Measurements from ENCODE around the gene TMEM250. TPM values are rescaled to one million over a fixed set of nuclear protein-coding genes. Genes with fewer than 3 reads are reported as not detected.

Gene TMEM250
- total and polyA plus RNA-seq, 2 donors from 2014 or later = 22.2 to 33.1 TPM

DNA sequence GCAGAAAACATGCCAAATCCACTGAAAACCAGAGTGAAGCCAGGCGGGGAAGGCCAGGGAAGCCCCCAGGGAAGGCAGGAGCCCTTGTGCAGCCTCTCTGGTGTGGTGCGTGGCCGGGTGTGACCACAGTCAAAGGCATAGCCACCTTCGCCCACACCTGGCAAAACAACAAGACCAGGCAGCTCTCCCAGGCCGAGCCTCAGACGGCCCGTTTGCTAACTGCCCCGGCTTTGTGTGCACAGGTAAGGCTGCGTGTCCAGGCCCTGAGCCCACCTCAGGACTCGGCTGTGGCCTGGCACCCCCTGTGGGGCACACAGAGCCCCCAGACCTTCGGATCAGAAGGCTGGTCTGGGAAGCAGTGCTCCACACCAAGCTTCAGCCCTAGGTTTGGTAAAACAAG lies 6.1 kb downstream of the TMEM250 start:
- DNase-seq = no peak
- Histone ChIP-seq H3K4me3 (ENCODE audit: low read length in 3 of 3) (no peak overlapping the region), H3K9ac (ENCODE audit: low read length in 3 of 3) (no peak overlapping the region), H3K27me3 (ENCODE audit: control insufficient read depth, insufficient read depth, low read length) (no peaks in the 10 kb centered on the region), H3K9me3 (ENCODE audit: control insufficient read depth in 2 of 3, insufficient read depth in 1 of 3, low read length in 3 of 3) (no peaks in the 10 kb centered on the region), H3K36me3 (ENCODE audit: control insufficient read depth in 2 of 3, insufficient read depth in 3 of 3, low read length in 3 of 3) (no peaks in the 10 kb centered on the region), H3K4me1 (ENCODE audit: control insufficient read depth in 2 of 3, insufficient read depth in 2 of 3, low read depth in 1 of 3, low read length in 3 of 3) (peaks cover 0 to 18% (median 0%) of the 10 kb centered on the region in 3 donors), H3K27ac (ENCODE audit: low read depth in 2 of 2, low read length in 2 of 2) (no peak overlapping the region)
- no peak for FAIRE-seq
- intact Hi-C loops (cut with DNase I) = no loop called here
- TF ChIP-seq, protein P1, sequence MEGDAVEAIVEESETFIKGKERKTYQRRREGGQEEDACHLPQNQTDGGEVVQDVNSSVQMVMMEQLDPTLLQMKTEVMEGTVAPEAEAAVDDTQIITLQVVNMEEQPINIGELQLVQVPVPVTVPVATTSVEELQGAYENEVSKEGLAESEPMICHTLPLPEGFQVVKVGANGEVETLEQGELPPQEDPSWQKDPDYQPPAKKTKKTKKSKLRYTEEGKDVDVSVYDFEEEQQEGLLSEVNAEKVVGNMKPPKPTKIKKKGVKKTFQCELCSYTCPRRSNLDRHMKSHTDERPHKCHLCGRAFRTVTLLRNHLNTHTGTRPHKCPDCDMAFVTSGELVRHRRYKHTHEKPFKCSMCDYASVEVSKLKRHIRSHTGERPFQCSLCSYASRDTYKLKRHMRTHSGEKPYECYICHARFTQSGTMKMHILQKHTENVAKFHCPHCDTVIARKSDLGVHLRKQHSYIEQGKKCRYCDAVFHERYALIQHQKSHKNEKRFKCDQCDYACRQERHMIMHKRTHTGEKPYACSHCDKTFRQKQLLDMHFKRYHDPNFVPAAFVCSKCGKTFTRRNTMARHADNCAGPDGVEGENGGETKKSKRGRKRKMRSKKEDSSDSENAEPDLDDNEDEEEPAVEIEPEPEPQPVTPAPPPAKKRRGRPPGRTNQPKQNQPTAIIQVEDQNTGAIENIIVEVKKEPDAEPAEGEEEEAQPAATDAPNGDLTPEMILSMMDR (IDR thresholded peaks at IDR 0.05; ENCODE audit: borderline replicate concordance, extremely low read depth, insufficient read depth) = no peak

DNA sequence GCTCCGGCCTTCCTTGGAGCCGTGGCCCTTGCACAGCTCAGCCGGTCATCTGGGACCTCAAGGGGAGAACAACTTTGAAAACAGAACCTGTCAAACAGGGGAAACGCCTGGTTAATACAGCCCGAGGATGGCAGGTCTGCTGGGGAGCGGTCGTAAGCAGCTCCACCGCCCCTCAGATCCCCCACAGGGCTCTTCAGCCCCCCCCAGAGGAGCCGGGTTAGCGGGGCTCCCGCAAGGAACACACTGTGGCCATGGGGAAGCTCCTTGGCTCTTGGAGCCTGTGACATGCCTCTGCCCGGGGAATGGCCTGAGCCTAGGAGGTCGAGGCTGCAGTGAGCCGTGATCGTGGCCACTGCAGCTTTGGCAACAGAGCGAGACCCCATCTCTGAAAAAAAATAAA lies 6.8 kb downstream of the TMEM250 start:
- Histone ChIP-seq H3K9me3 (ENCODE audit: control insufficient read depth in 2 of 3, insufficient read depth in 1 of 3, low read length in 3 of 3) (no peaks in the 10 kb centered on the region), H3K27me3 (ENCODE audit: control insufficient read depth, insufficient read depth, low read length) (no peaks in the 10 kb centered on the region), H3K4me3 (ENCODE audit: low read length in 3 of 3) (no peak overlapping the region), H3K9ac (ENCODE audit: low read length in 3 of 3) (no peak overlapping the region), H3K4me1 (ENCODE audit: control insufficient read depth in 2 of 3, insufficient read depth in 2 of 3, low read depth in 1 of 3, low read length in 3 of 3) (peaks cover 0 to 11% (median 0%) of the 10 kb centered on the region in 3 donors), H3K27ac (ENCODE audit: low read depth in 2 of 2, low read length in 2 of 2) (no peak overlapping the region), H3K36me3 (ENCODE audit: control insufficient read depth in 2 of 3, insufficient read depth in 3 of 3, low read length in 3 of 3) (no peaks in the 10 kb centered on the region)
- DNase-seq = no peak
- no peak for FAIRE-seq
- TF ChIP-seq, protein P1 (IDR thresholded peaks at IDR 0.05; ENCODE audit: borderline replicate concordance, extremely low read depth, insufficient read depth) = no peak
- intact Hi-C loops (cut with DNase I) = no loop called here

DNA sequence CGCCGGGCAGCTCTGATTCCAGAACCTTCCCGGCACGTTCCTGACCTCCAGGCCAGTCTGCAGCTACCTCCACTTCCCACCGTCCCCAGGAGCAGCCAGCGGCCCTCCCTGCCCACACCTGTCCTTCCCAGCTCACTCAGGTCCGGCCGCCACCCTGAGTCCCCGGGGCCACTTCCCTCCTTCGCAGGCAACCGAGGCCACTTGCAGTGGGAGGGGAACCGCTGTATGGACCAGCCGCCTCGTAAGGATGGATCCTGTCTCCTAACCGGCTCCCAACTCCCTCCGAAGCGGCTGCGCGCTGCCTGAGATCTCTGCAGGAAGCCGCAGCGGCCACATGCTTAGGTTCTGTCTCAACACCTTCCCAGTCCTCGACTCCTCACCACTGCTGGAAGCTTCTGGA lies 7.5 kb downstream of the TMEM250 start:
- TF ChIP-seq, protein P1 (IDR thresholded peaks at IDR 0.05; ENCODE audit: borderline replicate concordance, extremely low read depth, insufficient read depth) = no peak
- H3K9ac ChIP-seq (ENCODE audit: low read length in 3 of 3) = no peak overlapping the region
- no peak overlapping the region for H3K4me3 ChIP-seq (ENCODE audit: low read length in 3 of 3)
- H3K36me3 ChIP-seq (ENCODE audit: control insufficient read depth in 2 of 3, insufficient read depth in 3 of 3, low read length in 3 of 3) = no peaks in the 10 kb centered on the region
- FAIRE-seq (no peak), DNase-seq (no peak)
- H3K27ac ChIP-seq (ENCODE audit: low read depth in 2 of 2, low read length in 2 of 2) = no peak overlapping the region
- no peaks in the 10 kb centered on the region for H3K9me3 ChIP-seq (ENCODE audit: control insufficient read depth in 2 of 3, insufficient read depth in 1 of 3, low read length in 3 of 3)
- peaks cover 0 to 14% (median 0%) of the 10 kb centered on the region in 3 donors for H3K4me1 ChIP-seq (ENCODE audit: control insufficient read depth in 2 of 3, insufficient read depth in 2 of 3, low read depth in 1 of 3, low read length in 3 of 3)
- no peaks in the 10 kb centered on the region for H3K27me3 ChIP-seq (ENCODE audit: control insufficient read depth, insufficient read depth, low read length)
- intact Hi-C loops (cut with DNase I) = no loop called here
